GM19467 (cell line): Measurements from ENCODE around the gene ROR2.
"Not testable (repeated sequence)": the region's sequence is repeated elsewhere in the genome, so short reads cannot be mapped to it uniquely, and the experiment has no call there.

Source experiments
- ATAC-seq: cut with Tn5 transposase; IDR thresholded peaks from one replicate; pipeline ENCODE4 v1.9.1; 2021; ENCODE audit warnings: mild to moderate bottlenecking, moderate library complexity; ENCODE audit not compliant: unreplicated experiment

Gene ROR2

GRCh38 chr9:91657501-91657900 is 292.5 kb downstream of the ROR2 start:
- no peak for ATAC-seq

GRCh38 chr9:91655658-91656057 is 294.4 kb downstream of the ROR2 start:
- ATAC-seq = no peak

DNA sequence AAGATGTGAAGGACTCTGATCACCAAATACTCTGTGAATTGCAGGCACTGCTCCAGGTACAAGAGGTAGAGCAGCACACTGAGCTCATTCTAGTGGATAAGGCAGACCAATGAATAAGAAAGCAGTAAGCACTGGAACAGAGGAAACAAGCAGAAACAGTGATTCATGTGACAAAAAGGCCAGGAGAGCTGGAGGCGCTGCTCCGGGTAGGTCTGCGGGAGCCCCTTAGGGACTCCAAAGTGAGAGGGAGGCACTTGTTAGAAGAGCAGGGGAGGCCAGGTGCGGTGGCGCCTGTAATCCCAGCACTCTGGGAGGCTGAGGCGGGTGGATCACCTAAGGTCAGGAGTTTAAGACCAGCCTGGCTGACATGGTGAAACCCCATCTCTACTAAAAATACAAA is 294.8 kb downstream of the ROR2 start:
- no peak for ATAC-seq

DNA sequence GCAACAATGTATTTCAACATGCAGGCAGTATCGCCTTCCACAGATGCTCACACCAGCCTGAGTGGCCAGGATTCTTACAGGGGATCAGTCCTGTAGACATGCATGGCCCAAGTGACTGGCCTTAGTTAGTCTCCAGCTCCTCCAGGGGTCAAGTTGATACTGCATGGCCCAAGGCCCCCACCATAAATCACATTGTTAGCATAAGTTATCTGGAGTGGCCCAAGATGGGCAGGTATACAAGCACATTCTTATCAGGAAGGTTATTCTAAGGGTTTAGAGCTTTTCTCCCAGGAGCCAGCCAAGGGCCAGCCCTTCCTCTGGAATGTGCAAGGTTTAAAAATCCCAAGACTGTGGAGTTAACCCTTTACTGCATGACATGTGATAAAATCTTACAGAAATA is 295.5 kb downstream of the ROR2 start:
- no peak for ATAC-seq

GRCh38 chr9:91647371-91647770 is 302.7 kb downstream of the ROR2 start:
- ATAC-seq = no peak

DNA sequence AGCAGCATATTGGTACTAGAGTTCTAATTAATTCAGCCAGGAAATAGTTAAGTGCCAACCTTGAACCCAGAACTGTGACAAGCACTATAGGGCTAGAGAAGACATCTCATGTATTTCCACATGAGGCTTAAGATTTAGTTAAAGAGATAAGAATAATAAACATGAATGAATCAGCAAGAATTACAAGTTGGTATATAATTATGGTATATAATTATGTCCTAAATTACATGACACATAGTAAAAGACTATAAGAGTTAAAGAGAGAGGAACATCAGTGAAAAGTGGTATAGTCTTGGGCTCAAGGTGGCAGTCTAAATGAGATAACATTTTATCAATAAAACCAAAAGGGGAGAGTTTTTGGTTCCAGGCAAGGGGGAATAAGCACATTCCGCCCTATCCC is 303.3 kb downstream of the ROR2 start:
- no peak for ATAC-seq

GRCh38 chr9:91644433-91644832 is 305.6 kb downstream of the ROR2 start:
- ATAC-seq = no peak

- no peak for ATAC-seq
These were observed 306.4 kb downstream of the ROR2 start for GRCh38 chr9:91643481-91644077.

DNA sequence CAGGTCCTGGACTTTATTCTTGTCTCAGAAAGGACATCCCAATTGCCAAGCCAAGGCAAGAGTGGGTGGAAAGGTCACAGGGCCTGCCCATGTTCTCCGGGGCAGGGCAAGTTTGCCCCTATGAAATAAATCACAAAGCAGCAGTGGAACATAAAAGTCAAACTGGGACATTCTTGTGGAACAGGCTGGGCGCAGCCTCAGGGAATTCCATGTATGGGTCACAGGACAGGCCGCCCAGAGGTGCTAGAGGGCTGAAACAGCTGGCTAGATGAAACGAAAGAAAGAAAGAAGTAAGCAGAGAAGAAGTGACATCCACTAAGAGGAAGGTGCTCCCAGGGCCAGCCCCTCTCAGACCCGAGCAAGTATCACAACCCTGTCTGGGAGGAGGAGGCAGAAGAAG is 307.3 kb downstream of the ROR2 start:
- no peak for ATAC-seq

DNA sequence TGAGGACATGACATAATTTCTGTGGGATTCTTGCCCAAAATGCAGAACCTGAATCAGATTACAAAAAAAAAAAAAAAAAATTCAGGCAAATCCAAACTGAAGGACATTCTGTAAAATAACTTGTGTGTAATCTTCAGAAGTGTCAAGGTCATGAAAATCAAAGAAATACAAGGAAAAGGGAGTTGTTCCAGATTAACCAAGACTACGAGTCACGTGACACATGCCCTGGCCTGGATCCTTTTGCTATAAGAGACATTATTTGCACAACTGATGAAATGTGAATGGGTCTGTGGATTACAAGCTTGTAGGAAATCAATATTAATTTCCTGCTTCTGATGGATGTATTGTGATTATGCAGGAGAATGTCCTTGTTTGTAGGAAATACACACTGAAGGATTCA is 309.6 kb downstream of the ROR2 start:
- no peak for ATAC-seq

- no peak for ATAC-seq
These were observed 311.0 kb downstream of the ROR2 start for GRCh38 chr9:91639054-91639453.

DNA sequence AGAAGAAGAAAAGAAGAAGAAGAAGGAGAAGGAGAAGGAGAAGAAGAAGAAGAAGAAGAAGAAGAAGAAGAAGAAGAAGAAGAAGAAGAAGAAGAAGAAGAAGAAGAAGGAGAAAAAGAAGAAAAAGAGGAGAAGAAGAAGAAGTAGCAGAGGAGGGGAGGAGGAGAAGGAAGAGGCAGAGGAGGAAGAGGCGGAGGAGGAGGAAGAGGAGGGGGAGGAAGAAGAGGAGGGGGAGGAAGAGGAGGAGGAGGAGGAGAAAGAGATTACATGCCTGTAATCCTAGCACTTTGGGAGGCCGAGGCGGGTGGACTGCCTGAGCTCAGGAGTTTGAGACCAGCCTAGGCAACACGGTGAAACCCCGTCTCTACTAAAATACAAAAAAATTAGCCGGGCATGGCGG is 315.2 kb downstream of the ROR2 start:
- ATAC-seq = not testable (repeated sequence)

DNA sequence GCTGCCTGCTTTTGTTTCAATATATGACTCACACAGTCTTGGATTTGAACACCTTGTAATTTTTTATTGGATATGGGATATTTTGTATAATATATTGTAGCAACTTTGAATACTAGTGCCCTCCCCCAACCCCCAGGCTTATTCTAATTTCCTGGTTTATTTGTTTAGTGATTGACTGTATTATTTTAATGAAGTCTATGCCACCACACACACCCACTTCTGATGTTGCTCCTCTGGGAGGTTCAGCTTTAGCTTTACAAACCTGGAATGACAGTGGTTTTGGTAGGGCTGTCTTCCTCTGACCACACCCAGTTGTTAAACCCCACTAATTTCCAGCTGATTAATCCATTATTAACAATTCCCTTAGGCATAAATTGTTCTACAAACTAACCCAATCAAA is 320.3 kb downstream of the ROR2 start:
- ATAC-seq = no peak

DNA sequence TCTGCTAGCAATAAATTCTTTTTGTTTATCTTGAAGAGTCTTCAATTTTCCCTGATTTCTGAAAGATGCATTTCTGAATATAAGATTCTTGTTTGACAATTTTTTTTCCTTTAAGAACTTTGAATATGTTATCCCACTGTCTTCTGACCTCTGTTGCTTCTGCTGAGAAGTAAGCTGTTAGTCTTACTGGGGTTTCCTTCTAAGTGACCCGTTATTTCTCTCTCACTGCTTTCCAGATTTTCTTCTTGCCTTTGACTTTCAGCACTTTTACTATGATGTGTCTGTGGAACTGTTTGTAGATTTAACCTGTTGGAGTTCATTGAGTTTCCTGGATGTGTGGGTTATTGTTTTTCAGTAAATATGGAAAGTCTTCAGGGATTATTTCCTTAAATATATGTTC is 321.1 kb downstream of the ROR2 start:
- ATAC-seq = no peak

DNA sequence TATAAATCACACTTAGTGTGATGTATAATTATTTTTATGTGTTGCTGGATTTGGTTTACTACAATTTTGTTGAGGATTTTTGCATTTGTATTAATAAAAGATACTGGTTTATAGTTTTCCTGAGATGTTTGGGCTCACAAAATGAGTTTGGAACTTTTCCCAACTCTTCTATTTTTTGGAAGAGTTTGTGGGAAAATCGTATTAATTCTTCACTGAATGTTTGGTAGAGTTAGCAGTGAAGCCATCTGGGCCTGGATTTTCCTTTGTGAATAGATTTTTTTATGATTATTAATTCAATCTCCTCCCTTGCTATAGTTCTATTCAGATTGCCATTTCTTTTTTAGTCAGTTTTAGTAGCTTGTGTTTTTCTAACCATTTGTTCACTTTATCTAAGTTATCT is 324.7 kb downstream of the ROR2 start:
- ATAC-seq = no peak

DNA sequence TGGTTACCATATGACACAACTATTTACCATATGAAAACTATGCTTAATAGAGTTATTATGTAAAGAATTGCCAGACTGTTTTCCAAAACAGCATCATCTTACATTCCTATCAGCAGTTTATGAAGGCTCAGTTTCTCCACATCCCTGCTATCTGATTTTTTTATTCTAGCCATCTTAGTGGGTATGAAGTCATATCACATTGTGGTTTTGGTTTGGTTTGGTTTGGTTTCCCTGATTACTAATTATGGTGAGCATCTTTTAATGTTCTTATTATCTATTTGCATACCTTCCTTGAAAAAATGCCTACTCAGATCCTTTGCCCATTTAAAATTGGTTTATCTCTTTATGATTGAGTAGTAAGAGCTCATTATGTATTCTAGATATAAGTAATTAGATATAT is 327.0 kb downstream of the ROR2 start:
- no peak for ATAC-seq

DNA sequence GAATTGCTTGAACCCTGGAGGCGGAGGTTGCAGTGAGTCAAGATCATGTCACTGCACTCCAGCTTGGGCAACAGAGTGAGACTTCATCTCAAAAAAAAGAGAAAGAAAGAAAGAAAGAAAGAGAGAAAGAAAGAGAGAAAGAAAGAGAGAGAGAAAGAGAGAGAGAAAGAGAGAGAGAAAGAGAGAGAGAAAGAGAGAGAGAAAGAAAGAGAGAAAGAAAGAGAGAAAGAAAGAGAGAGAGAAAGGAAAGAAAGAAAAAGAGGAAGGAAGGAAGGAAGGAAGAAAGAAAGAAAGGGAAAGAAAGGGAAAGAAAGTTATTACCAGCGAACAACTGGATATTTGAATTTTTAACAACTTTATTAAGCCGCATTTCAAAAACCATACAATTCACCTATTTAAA is 327.9 kb downstream of the ROR2 start:
- ATAC-seq = not testable (repeated sequence)

DNA sequence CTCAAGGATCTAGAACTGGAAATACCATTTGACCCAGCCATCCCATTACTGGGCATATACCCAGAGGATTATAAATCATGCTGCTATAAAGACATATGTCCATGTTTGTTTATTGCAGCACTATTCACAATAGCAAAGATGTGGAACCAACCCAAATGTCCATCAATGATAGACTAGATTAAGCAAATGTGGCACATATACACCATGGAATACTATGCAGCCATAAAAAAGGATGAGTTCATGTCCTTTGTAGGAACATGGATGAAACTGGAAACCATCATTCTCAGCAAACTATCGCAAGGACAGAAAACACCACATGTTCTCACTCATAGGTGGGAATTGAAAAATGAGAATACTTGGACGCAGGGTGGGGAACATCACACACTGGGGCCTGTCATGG is 336.0 kb downstream of the ROR2 start:
- not testable (repeated sequence) for ATAC-seq

DNA sequence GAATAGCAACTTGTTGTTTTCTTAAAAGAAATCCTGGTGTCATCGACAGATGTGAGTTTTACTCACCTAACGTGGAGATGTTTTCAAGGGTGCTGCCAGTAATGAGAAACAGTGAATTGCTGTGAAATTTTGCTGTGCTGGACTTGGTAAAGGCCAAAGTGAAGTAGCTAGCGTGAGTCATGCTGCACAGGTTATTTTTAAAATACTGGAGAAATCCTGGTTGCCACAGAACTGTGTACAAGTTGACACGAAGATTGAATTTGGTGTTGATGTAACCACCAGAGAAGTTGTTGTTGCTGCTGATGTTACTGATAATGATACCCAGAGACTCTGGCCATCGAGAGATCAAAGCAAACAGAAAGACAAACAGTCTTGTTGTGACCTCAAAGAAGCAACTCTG is 338.4 kb downstream of the ROR2 start:
- ATAC-seq = no peak

GRCh38 chr9:91606255-91606995 is 343.6 kb downstream of the ROR2 start:
- no peak for ATAC-seq

DNA sequence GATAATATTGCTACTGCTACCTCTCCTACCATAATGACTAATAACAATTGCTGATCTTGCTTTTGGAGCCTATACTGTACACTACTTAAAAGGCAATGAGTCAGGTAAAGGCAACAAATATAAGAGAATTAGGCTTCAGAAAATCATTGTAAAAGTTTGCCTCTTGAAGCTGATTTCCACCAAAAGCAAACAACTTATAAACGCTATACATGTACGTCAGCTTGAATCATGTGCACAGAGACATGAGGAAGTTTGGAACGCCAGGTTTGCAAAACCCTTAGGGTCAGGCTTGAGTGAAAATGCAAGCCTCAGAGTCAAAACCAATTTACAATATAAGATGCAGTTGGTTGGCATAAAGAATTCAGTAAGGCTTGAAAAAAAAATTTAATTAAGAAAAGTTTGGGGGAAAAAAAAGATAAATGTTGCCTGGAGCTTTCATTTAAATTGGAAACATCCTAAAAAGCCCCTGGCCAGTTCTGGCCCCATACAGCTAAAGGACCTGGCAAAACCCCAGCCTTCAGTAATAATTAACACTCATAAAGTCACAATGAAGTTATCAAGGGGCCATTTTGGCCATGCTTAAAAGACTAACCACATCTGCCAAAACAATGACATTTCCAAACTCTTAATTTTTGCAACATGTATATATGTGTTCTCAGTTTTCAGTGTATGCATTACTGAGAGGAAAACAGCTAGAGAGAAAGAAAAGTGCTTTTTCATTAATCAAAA is 345.4 kb downstream of the ROR2 start:
- no peak for ATAC-seq

DNA sequence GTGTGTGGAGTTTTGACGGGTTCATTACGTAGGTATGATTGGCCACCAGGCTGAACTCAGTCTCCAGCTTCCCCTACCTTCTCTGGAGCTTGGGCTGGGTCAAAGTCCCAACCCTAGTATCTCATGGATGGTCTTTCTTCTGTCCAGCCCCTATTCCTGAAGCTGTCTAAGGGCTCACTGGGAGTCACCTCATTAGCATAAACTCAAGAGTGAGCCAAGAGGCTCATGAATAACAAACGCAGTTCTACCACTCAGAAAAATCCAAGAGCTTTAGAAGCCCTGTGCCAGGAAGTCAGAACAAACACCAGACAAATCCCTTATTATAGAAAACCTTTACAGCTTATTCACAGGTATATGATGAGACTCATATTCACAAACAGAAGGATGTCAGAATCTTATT is 346.1 kb downstream of the ROR2 start:
- ATAC-seq = no peak
